ENCODE measurements around the gene MYO1E.

The MYO1E gene

GRCh38 chr15:59313641-59314332 lies 58.9 kb downstream of the MYO1E start:
- peak; percentile 29 to 88 (median 68) for DNase-seq

GRCh38 chr15:59312205-59312604 lies 60.5 kb downstream of the MYO1E start:
- no peak for DNase-seq

- DNase-seq = no peak
These were observed 61.5 kb downstream of the MYO1E start for GRCh38 chr15:59311195-59311594.

- no peak for DNase-seq
These were observed 63.3 kb downstream of the MYO1E start for GRCh38 chr15:59309405-59309804.

- DNase-seq = no peak
These were observed 65.5 kb downstream of the MYO1E start for GRCh38 chr15:59307165-59307537.

- DNase-seq = no peak
These were observed 66.0 kb downstream of the MYO1E start for GRCh38 chr15:59306520-59307164.

GRCh38 chr15:59304807-59305206 lies 67.9 kb downstream of the MYO1E start:
- no peak for DNase-seq

- DNase-seq = no peak
These were observed 68.5 kb downstream of the MYO1E start for GRCh38 chr15:59304034-59304795.

GRCh38 chr15:59303633-59304032 lies 69.0 kb downstream of the MYO1E start:
- DNase-seq = no peak

- no peak for DNase-seq
These were observed 69.5 kb downstream of the MYO1E start for GRCh38 chr15:59303136-59303535.

GRCh38 chr15:59301527-59301926 lies 71.1 kb downstream of the MYO1E start:
- DNase-seq = no peak

GRCh38 chr15:59300618-59301139 lies 72.0 kb downstream of the MYO1E start:
- DNase-seq = peak in 1 of 3 experiments; percentile 23

GRCh38 chr15:59299929-59300617 lies 72.6 kb downstream of the MYO1E start:
- DNase-seq = peak in 1 of 3 experiments; percentile 7

- no peak for DNase-seq
These were observed 73.8 kb downstream of the MYO1E start for GRCh38 chr15:59298854-59299250.

GRCh38 chr15:59298225-59298853 lies 74.3 kb downstream of the MYO1E start:
- no peak for DNase-seq

GRCh38 chr15:59296181-59296617 lies 76.5 kb downstream of the MYO1E start:
- peak in 1 of 3 experiments; percentile 46 for DNase-seq

- DNase-seq = peak in 2 of 3 experiments; percentile 55 to 74
These were observed 77.2 kb downstream of the MYO1E start for GRCh38 chr15:59295261-59296001.

- DNase-seq = no peak
These were observed 78.0 kb downstream of the MYO1E start for GRCh38 chr15:59294574-59295260.

- DNase-seq = no peak
These were observed 80.1 kb downstream of the MYO1E start for GRCh38 chr15:59292442-59293151.

- DNase-seq = no peak
These were observed 81.5 kb downstream of the MYO1E start for GRCh38 chr15:59291213-59291549.

Measured in NCI-H1417 (cell line).